HepG2 (cell line): ENCODE data around the gene TDRD9. TPM values are rescaled to one million over a fixed set of nuclear protein-coding genes. Genes with fewer than 3 reads are reported as not detected.

Experiments
- AGO2 ChIP-seq: fragments of 200-400 bp; formaldehyde crosslinking; optimal IDR thresholded peaks from 2 replicates; pipeline ENCODE3; 2017; ENCODE audit warnings: mild to moderate bottlenecking, low read depth, low read length, moderate library complexity
- ARHGAP35 ChIP-seq: sonication (generic); formaldehyde crosslinking; IDR thresholded peaks from 2 replicates; pipeline ENCODE4 v1.9.0; 2022; ENCODE audit warnings: mild to moderate bottlenecking, inconsistent platforms, moderate library complexity, missing genetic modification reagents, borderline replicate concordance
- BHLHE40 ChIP-seq: IDR thresholded peaks from 2 replicates; pipeline ENCODE4 v1.6.1; 2011; ENCODE audit warnings: low read length, improper control_type of control experiment
- BRD4 ChIP-seq: sonication (generic); formaldehyde crosslinking; IDR thresholded peaks from 2 replicates; pipeline ENCODE4 v1.4.0; 2020; ENCODE audit warnings: missing genetic modification reagents
- CAMTA2 ChIP-seq: sonication (generic); formaldehyde crosslinking; IDR thresholded peaks from 2 replicates; pipeline ENCODE4 v1.4.0; 2020; ENCODE audit warnings: mild to moderate bottlenecking, missing genetic modification reagents, borderline replicate concordance
- CBX5 ChIP-seq: sonication (generic); formaldehyde crosslinking; IDR thresholded peaks from 2 replicates; pipeline ENCODE4 v1.4.0; 2020; ENCODE audit warnings: missing genetic modification reagents, borderline replicate concordance
- CC2D1A ChIP-seq: sonication (generic); formaldehyde crosslinking; IDR thresholded peaks from 2 replicates; pipeline ENCODE4 v1.8.1; 2023; ENCODE audit warnings: mild to moderate bottlenecking, missing genetic modification reagents
- CCAR2 ChIP-seq: fragments of 200-400 bp; formaldehyde crosslinking; optimal IDR thresholded peaks from 2 replicates; pipeline ENCODE3; 2018; ENCODE audit warnings: low read depth, mild to moderate bottlenecking, low read length, moderate library complexity
- DMAP1 ChIP-seq: IDR thresholded peaks from 2 replicates; pipeline ENCODE4 v1.6.1; 2016
- GABPB1 ChIP-seq: IDR thresholded peaks from 2 replicates; pipeline ENCODE4 v1.6.1; 2016; ENCODE audit warnings: mild to moderate bottlenecking, missing genetic modification reagents, moderate library complexity, missing compliant biosample characterization
- KMT2A ChIP-seq: sonication (generic); formaldehyde crosslinking; IDR thresholded peaks from 2 replicates; pipeline ENCODE4 v1.4.0; 2020; ENCODE audit warnings: missing genetic modification reagents
- NKX3-1 ChIP-seq: sonication (generic); formaldehyde crosslinking; IDR thresholded peaks from 2 replicates; pipeline ENCODE4 v1.5.0; 2020; ENCODE audit warnings: missing genetic modification reagents
- POLR2AphosphoS5 ChIP-seq: IDR thresholded peaks from 2 replicates; pipeline ENCODE4 v1.6.1; 2012; ENCODE audit warnings: low read depth, low read length
- STAT5B ChIP-seq: sonication (generic); formaldehyde crosslinking; IDR thresholded peaks from 2 replicates; pipeline ENCODE4 v1.4.0; 2020; ENCODE audit warnings: missing genetic modification reagents
- U2AF1 ChIP-seq: fragments of 200-400 bp; formaldehyde crosslinking; optimal IDR thresholded peaks from 2 replicates; pipeline ENCODE3; 2017; ENCODE audit warnings: mild to moderate bottlenecking, low read depth, low read length
- ZMYM3 ChIP-seq: sonication (generic); formaldehyde crosslinking; IDR thresholded peaks from 2 replicates; pipeline ENCODE4 v1.5.1; 2020; ENCODE audit warnings: mild to moderate bottlenecking, missing genetic modification reagents
- ZNF432 ChIP-seq: sonication (generic); formaldehyde crosslinking; IDR thresholded peaks from 2 replicates; pipeline ENCODE4 v1.5.0; 2020; ENCODE audit warnings: missing genetic modification reagents, mild to moderate bottlenecking, borderline replicate concordance
- ZNF557 ChIP-seq: sonication (generic); formaldehyde crosslinking; IDR thresholded peaks from 2 replicates; pipeline ENCODE4 v1.4.0; 2020; ENCODE audit warnings: missing genetic modification reagents
- ZNF670 ChIP-seq: sonication (generic); formaldehyde crosslinking; IDR thresholded peaks from 2 replicates; pipeline ENCODE4 v1.8.0; 2022; ENCODE audit warnings: mild to moderate bottlenecking, missing genetic modification reagents, borderline replicate concordance
- ZNF788 ChIP-seq: sonication (generic); formaldehyde crosslinking; IDR thresholded peaks from 2 replicates; pipeline ENCODE4 v1.5.0; 2020; ENCODE audit warnings: mild to moderate bottlenecking, missing genetic modification reagents, borderline replicate concordance
- ZNF891 ChIP-seq: sonication (generic); formaldehyde crosslinking; IDR thresholded peaks from 2 replicates; pipeline ENCODE4 v1.5.0; 2020; ENCODE audit warnings: mild to moderate bottlenecking, missing genetic modification reagents
- ZSCAN12 ChIP-seq: sonication (generic); formaldehyde crosslinking; IDR thresholded peaks from 2 replicates; pipeline ENCODE4 v1.9.0; 2021; ENCODE audit warnings: mild to moderate bottlenecking, missing genetic modification reagents
- polyA plus RNA-seq, 8 experiments: library from polyadenylated mRNA; depleted of rRNA in 3 of 8; stranded (reverse) in 7 of 8; unstranded in 1 of 8; fragments of >200 nt; fragmentation: Illumina TruSeq in 4 of 8; extraction: Trizol in 4 of 8; gene quantifications; 2 replicates each; pipeline versions ENCODE4 v1.2.1 to v1.2.3, GENCODE V29; 2011 to 2016; ENCODE audit warnings: low read depth in 4 of 8, missing spikeins in 1 of 8, mixed read lengths in 1 of 8; ENCODE audit not compliant: insufficient read depth in 1 of 8
- total RNA-seq, 5 experiments: library from RNA; depleted of rRNA; stranded (reverse); fragments of >200 nt; fragmentation: Illumina TruSeq; extraction: Trizol; gene quantifications; 2 replicates each; pipeline ENCODE4 v1.2.3, GENCODE V29; 2016; ENCODE audit warnings: low read depth in 1 of 5
- TF ChIP-seq, protein P1 (sequence below): sonication (generic); formaldehyde crosslinking; IDR thresholded peaks from 2 replicates; pipeline ENCODE4 v1.8.1; 2023; ENCODE audit warnings: mild to moderate bottlenecking, missing genetic modification reagents
- TF ChIP-seq, protein P2 (sequence below): sonication (generic); formaldehyde crosslinking; IDR thresholded peaks from 2 replicates; pipeline ENCODE4; 2020; ENCODE audit warnings: missing genetic modification reagents, mild to moderate bottlenecking, borderline replicate concordance
- TF ChIP-seq, protein P3 (sequence below): sonication (generic); formaldehyde crosslinking; IDR thresholded peaks from 2 replicates; pipeline ENCODE4 v1.4.0; 2020; ENCODE audit warnings: missing genetic modification reagents, borderline replicate concordance

The TDRD9 gene
- total and polyA plus RNA-seq, 2 of the 13 experiments (the other 11 are each of a cell fraction or from before 2014, with no cell fraction given), result not detected

DNA sequence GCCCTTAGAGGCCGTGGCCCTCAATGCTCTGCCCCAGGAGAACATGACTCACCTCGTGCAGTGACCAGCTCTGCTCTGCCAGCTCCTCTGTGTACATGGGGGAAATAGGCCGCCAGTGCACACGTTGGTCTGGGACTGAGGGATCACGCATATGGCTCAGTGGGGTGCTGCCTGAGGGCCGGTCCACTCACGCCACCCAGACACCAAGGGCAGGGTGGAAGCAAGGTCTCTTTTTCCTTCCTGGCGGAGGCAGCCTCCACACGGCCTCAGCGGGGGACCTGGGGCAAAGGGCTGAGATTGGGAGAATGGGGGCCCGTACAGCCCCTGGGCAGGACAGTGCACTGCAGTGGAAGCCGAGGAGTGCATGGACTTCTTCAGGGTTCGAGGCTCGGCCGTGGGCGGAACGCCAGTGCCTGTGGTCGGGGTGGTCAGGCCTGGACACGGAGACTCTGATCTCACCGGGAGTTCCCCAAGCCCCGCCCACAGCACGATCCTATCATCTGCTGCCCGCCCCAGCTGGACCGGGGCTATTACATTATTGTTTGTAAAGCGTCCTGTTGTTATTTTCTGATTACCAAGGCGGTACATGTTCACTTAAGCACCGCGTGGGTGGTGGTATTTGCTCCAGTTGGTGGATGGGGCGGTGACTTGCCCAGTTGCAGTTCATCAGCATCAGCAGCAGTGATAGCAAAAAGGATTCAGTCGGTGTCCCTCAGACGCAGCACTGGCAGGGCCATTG, 38.8 kb upstream of the TDRD9 start (continued):
- TF ChIP-seq BRD4 (CRISPR knock-in tag) (peak; percentile 77; the same call in 1 of the 2 replicates), ZNF670 (CRISPR knock-in tag) (no peak), CC2D1A (no peak), DMAP1 (no peak), NKX3-1 (CRISPR knock-in tag) (0 out of 2 replicates have a peak, but pooled peaks have one; percentile 44), ZNF557 (CRISPR knock-in tag) (no peak), BHLHE40 (peak; percentile 11; the same call in 1 of the 2 replicates), ZNF891 (no peak), ZSCAN12 (CRISPR knock-in tag) (no peak), CCAR2 (no peak), ZNF432 (no peak), KMT2A (CRISPR knock-in tag) (peak; percentile 59; the same call in 1 of the 2 replicates), U2AF1 (no peak), POLR2AphosphoS5 (peak; percentile 56; the same call in 1 of the 2 replicates), GABPB1 (CRISPR knock-in tag) (peak; percentile 53; the same call in 1 of the 2 replicates), ARHGAP35 (no peak), CAMTA2 (CRISPR knock-in tag) (no peak), STAT5B (CRISPR knock-in tag) (no peak), ZMYM3 (CRISPR knock-in tag) (peak; percentile 38; the same call in 1 of the 2 replicates), ZNF788 (peak; percentile 66; the same call in 1 of the 2 replicates), CBX5 (CRISPR knock-in tag) (no peak; the same call in 1 of the 2 replicates), AGO2 (peak; percentile 64)
- TF ChIP-seq, protein P1, sequence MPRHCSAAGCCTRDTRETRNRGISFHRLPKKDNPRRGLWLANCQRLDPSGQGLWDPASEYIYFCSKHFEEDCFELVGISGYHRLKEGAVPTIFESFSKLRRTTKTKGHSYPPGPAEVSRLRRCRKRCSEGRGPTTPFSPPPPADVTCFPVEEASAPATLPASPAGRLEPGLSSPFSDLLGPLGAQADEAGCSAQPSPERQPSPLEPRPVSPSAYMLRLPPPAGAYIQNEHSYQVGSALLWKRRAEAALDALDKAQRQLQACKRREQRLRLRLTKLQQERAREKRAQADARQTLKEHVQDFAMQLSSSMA (CRISPR knock-in tag), result peak; percentile 66; the same call in 1 of the 2 replicates
- TF ChIP-seq, protein P2, sequence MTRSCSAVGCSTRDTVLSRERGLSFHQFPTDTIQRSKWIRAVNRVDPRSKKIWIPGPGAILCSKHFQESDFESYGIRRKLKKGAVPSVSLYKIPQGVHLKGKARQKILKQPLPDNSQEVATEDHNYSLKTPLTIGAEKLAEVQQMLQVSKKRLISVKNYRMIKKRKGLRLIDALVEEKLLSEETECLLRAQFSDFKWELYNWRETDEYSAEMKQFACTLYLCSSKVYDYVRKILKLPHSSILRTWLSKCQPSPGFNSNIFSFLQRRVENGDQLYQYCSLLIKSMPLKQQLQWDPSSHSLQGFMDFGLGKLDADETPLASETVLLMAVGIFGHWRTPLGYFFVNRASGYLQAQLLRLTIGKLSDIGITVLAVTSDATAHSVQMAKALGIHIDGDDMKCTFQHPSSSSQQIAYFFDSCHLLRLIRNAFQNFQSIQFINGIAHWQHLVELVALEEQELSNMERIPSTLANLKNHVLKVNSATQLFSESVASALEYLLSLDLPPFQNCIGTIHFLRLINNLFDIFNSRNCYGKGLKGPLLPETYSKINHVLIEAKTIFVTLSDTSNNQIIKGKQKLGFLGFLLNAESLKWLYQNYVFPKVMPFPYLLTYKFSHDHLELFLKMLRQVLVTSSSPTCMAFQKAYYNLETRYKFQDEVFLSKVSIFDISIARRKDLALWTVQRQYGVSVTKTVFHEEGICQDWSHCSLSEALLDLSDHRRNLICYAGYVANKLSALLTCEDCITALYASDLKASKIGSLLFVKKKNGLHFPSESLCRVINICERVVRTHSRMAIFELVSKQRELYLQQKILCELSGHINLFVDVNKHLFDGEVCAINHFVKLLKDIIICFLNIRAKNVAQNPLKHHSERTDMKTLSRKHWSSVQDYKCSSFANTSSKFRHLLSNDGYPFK (CRISPR knock-in tag), result peak; percentile 36; the same call in 1 of the 2 replicates
- TF ChIP-seq, protein P3, sequence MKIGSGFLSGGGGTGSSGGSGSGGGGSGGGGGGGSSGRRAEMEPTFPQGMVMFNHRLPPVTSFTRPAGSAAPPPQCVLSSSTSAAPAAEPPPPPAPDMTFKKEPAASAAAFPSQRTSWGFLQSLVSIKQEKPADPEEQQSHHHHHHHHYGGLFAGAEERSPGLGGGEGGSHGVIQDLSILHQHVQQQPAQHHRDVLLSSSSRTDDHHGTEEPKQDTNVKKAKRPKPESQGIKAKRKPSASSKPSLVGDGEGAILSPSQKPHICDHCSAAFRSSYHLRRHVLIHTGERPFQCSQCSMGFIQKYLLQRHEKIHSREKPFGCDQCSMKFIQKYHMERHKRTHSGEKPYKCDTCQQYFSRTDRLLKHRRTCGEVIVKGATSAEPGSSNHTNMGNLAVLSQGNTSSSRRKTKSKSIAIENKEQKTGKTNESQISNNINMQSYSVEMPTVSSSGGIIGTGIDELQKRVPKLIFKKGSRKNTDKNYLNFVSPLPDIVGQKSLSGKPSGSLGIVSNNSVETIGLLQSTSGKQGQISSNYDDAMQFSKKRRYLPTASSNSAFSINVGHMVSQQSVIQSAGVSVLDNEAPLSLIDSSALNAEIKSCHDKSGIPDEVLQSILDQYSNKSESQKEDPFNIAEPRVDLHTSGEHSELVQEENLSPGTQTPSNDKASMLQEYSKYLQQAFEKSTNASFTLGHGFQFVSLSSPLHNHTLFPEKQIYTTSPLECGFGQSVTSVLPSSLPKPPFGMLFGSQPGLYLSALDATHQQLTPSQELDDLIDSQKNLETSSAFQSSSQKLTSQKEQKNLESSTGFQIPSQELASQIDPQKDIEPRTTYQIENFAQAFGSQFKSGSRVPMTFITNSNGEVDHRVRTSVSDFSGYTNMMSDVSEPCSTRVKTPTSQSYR (CRISPR knock-in tag), result no peak
